ENCODE results near the gene KIF2B. TPM values are rescaled to one million over a fixed set of nuclear protein-coding genes. Genes with fewer than 3 reads are reported as not detected.

KIF2B gene
- total RNA-seq, 1 experiment from 2014 or later: not detected

DNA sequence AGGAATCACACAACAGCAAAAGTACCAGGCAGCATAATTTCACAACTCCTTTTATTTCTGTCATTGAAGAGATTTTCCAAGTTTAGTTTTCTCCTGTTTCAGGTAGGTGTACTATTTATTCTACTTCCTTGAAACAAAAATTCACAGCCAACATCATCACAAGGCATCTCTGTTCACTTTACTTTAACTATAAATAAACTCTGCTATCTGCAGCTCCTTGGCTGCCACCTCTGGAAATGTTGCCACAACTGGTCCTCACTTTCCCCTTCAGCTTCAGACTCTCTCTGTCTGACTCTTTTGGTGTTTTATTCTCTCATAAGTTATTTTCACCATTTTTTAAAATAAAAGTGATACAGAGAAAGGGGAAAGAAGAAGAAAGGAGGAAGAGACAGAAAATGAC, 27.9 kb upstream of the KIF2B start:
- no peaks in the 10 kb centered on the region for H3K79me2 ChIP-seq (ENCODE audit: insufficient read depth, low read length)
- H3K23ac ChIP-seq (ENCODE audit: insufficient read length, low read depth, low read length): no peak overlapping the region
- H3K27me3 ChIP-seq (ENCODE audit: insufficient read depth, low read length): no peaks in the 10 kb centered on the region
- no peaks in the 10 kb centered on the region for H3K36me3 Mint-ChIP-seq (ENCODE audit: insufficient read depth in 1 of 3, low read depth in 3 of 3)
- no peak overlapping the region for H2AFZ ChIP-seq (ENCODE audit: low read length)
- no peaks in the 10 kb centered on the region for H3K9me3 ChIP-seq (ENCODE audit: control insufficient read depth, low read depth, low read length)
- no peak overlapping the region for H3K27ac Mint-ChIP-seq
- no peak overlapping the region for H2BK20ac ChIP-seq (ENCODE audit: low read depth, low read length, poor library complexity, severe bottlenecking)
- H2BK15ac ChIP-seq (ENCODE audit: low read depth, low read length): no peak overlapping the region
- no peak overlapping the region for H4K91ac ChIP-seq (ENCODE audit: insufficient read length, low read depth, low read length)
- no peak overlapping the region for H2BK12ac ChIP-seq (ENCODE audit: insufficient read length, low read depth, low read length)
- H2AK5ac ChIP-seq (ENCODE audit: insufficient read length, low read length): no peak overlapping the region
- no peaks in the 10 kb centered on the region for H3K27me3 Mint-ChIP-seq (ENCODE audit: low read depth)
- no peak overlapping the region for H2BK5ac ChIP-seq (ENCODE audit: insufficient read length, low read length)
- H3K9ac ChIP-seq (ENCODE audit: extremely low read depth, insufficient read length, low read length): no peak overlapping the region
- no peak for DNase-seq
- TF ChIP-seq, protein P1, sequence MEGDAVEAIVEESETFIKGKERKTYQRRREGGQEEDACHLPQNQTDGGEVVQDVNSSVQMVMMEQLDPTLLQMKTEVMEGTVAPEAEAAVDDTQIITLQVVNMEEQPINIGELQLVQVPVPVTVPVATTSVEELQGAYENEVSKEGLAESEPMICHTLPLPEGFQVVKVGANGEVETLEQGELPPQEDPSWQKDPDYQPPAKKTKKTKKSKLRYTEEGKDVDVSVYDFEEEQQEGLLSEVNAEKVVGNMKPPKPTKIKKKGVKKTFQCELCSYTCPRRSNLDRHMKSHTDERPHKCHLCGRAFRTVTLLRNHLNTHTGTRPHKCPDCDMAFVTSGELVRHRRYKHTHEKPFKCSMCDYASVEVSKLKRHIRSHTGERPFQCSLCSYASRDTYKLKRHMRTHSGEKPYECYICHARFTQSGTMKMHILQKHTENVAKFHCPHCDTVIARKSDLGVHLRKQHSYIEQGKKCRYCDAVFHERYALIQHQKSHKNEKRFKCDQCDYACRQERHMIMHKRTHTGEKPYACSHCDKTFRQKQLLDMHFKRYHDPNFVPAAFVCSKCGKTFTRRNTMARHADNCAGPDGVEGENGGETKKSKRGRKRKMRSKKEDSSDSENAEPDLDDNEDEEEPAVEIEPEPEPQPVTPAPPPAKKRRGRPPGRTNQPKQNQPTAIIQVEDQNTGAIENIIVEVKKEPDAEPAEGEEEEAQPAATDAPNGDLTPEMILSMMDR (conservative IDR thresholded peaks at IDR 0.05): no peak
- H4K8ac ChIP-seq (replicated peaks; ENCODE audit: insufficient read length, low read depth, low read length): no peak overlapping the region
- no peak overlapping the region for H3K56ac ChIP-seq (ENCODE audit: insufficient read length, low read depth, low read length)
- no peaks in the 10 kb centered on the region; a peak in 1 of 5 replicates for H3K9me3 Mint-ChIP-seq
- H3K4me1 ChIP-seq (ENCODE audit: insufficient read depth, low read length): no peaks in the 10 kb centered on the region
- no peaks in the 10 kb centered on the region for H4K20me1 ChIP-seq (ENCODE audit: control insufficient read depth, insufficient read depth, insufficient read length)
- no peak overlapping the region for H4K5ac ChIP-seq (ENCODE audit: insufficient read length, low read depth, low read length)
- no peak overlapping the region for H3K4me2 ChIP-seq (ENCODE audit: insufficient read depth, insufficient read length, low read length)
- no peak overlapping the region for H3K27ac ChIP-seq (ENCODE audit: insufficient read length, low read depth, low read length)
- no peaks in the 10 kb centered on the region for H3K4me1 Mint-ChIP-seq
- H3T11ph ChIP-seq (ENCODE audit: low read length): no peak overlapping the region
- H3K4me3 Mint-ChIP-seq: no peak overlapping the region
- H2BK120ac ChIP-seq (ENCODE audit: low read depth, low read length, poor library complexity, severe bottlenecking): no peak overlapping the region
- no peaks in the 10 kb centered on the region for H3K23me2 ChIP-seq (ENCODE audit: insufficient read length, low read depth, low read length, poor library complexity, severe bottlenecking)
- no peak overlapping the region for H3K4ac ChIP-seq (ENCODE audit: low read depth, low read length)
- H3K79me1 ChIP-seq (ENCODE audit: insufficient read depth, low read depth, low read length, poor library complexity, severe bottlenecking): no peaks in the 10 kb centered on the region
- H3K18ac ChIP-seq (ENCODE audit: insufficient read length, low read depth, low read length): no peak overlapping the region
- no peak overlapping the region for H3K14ac ChIP-seq (ENCODE audit: insufficient read depth, low read length)
